H1 (cell line): ENCODE measurements around the gene TSPAN8.

Source experiments
- BCL11A ChIP-seq, 2 experiments: IDR thresholded peaks; one replicate each; pipeline ENCODE4 v1.6.1; 2011; ENCODE audit warnings: low read depth in 2 of 2, low read length in 2 of 2, mild to moderate bottlenecking in 2 of 2
- CTBP2 ChIP-seq: IDR thresholded peaks from 2 replicates; pipeline ENCODE4 v1.7.0; 2011; ENCODE audit warnings: borderline replicate concordance, mild to moderate bottlenecking, moderate library complexity, mixed read lengths, low read length; ENCODE audit not compliant: insufficient read depth, insufficient read length
- CTCF ChIP-seq, 3 experiments: IDR thresholded peaks; 1 replicate in 2 of 3; 2 replicates in 1 of 3; pipeline versions ENCODE4 v1.5.1 to v1.6.1; 2011; ENCODE audit warnings: low read length in 3 of 3, mild to moderate bottlenecking in 3 of 3, inconsistent platforms in 2 of 3, low read depth in 1 of 3, moderate library complexity in 1 of 3; ENCODE audit not compliant: insufficient read depth in 1 of 3; ENCODE audit errors: control extremely low read depth in 1 of 3
- E2F6 ChIP-seq: IDR thresholded peaks from 2 replicates; pipeline ENCODE4 v1.6.1; 2012; ENCODE audit warnings: inconsistent platforms
- EZH2 ChIP-seq: fragments of 200-600 bp; sonication (generic); IDR thresholded peaks from 2 replicates; pipeline ENCODE4 v1.7.1; 2012; ENCODE audit warnings: low read depth, mild to moderate bottlenecking, moderate library complexity, low read length, inconsistent platforms; ENCODE audit not compliant: severe bottlenecking
- JUN ChIP-seq: IDR thresholded peaks from 2 replicates; pipeline ENCODE4 v1.6.1; 2011; ENCODE audit warnings: low read depth, mild to moderate bottlenecking, improper control_type of control experiment, low read length
- MAX ChIP-seq: IDR thresholded peaks from 2 replicates; pipeline ENCODE4 v1.6.1; 2012; ENCODE audit warnings: inconsistent platforms
- PHF8 ChIP-seq: fragments of 200-600 bp; sonication (generic); conservative IDR thresholded peaks from 2 replicates; pipeline ENCODE4 v1.7.1; 2012; ENCODE audit warnings: low read depth, mild to moderate bottlenecking, inconsistent platforms, low read length, moderate library complexity
- POLR2A ChIP-seq, 2 experiments: IDR thresholded peaks; 1 replicate in 1 of 2; 2 replicates in 1 of 2; pipeline ENCODE4 v1.6.1; 2011; ENCODE audit warnings: low read depth in 2 of 2, low read length in 2 of 2, mild to moderate bottlenecking in 2 of 2; ENCODE audit errors: control extremely low read depth in 1 of 2
- POLR2AphosphoS5 ChIP-seq: IDR thresholded peaks from 2 replicates; pipeline ENCODE4 v1.6.1; 2011; ENCODE audit warnings: low read depth, low read length
- SIN3A ChIP-seq, 2 experiments: IDR thresholded peaks in 1 of 2; conservative IDR thresholded peaks in 1 of 2; 2 replicates each; pipeline ENCODE4 v1.6.1; 2011 to 2012; ENCODE audit warnings: low read length in 2 of 2, improper control_type of control experiment in 1 of 2, low read depth in 1 of 2, mild to moderate bottlenecking in 1 of 2
- TBP ChIP-seq: IDR thresholded peaks from 2 replicates; pipeline ENCODE4 v1.6.1; 2011; ENCODE audit warnings: low read depth, low read length, improper control_type of control experiment
- TCF12 ChIP-seq: IDR thresholded peaks from 2 replicates; pipeline ENCODE4 v1.6.1; 2011; ENCODE audit warnings: low read depth, mild to moderate bottlenecking, low read length
- USF2 ChIP-seq: IDR thresholded peaks from 2 replicates; pipeline ENCODE4 v1.6.1; 2011; ENCODE audit warnings: low read length, improper control_type of control experiment

GRCh38 chr12:71187379-71187778 lies 29.6 kb upstream of the TSPAN8 start:
- TF ChIP-seq SIN3A (conservative IDR thresholded peaks at IDR 0.05 in 1 of 2, IDR thresholded peaks at IDR 0.05 in 1 of 2; ENCODE audit: low read depth in 1 of 2, low read length in 2 of 2) (no peak), CTCF (IDR thresholded peaks at IDR 0.05; ENCODE audit: control extremely low read depth in 1 of 3, insufficient read depth in 1 of 3, low read depth in 1 of 3, low read length in 3 of 3) (no peak), JUN (no peak), USF2 (no peak), CTBP2 (no peak), PHF8 (no peak), E2F6 (no peak), MAX (no peak), BCL11A (IDR thresholded peaks at IDR 0.05; ENCODE audit: low read depth in 2 of 2, low read length in 2 of 2) (no peak), EZH2 (no peak), TBP (no peak), TCF12 (no peak), POLR2A (IDR thresholded peaks at IDR 0.05; ENCODE audit: control extremely low read depth in 1 of 2, low read depth in 2 of 2, low read length in 2 of 2) (no peak), POLR2AphosphoS5 (no peak)
